Effector memory CD4-positive, alpha-beta T cell (primary cell): Measurements from ENCODE around the gene FAM162A.

Experiments
- DNase-seq, 3 donors: peaks; one replicate each; pipeline ENCODE4 v3.0.0-alpha.2; 2020
- H3K27ac ChIP-seq: 2 replicates; pipeline ENCODE4 v1.7.0; 2013; ENCODE audit warnings: mild to moderate bottlenecking, low read length, moderate library complexity; ENCODE audit not compliant: insufficient read depth, poor library complexity, severe bottlenecking
- H3K27me3 ChIP-seq: replicated peaks from 2 replicates; pipeline ENCODE4 v1.7.0; 2013; ENCODE audit warnings: mild to moderate bottlenecking, low read length; ENCODE audit not compliant: insufficient read depth, control insufficient read depth, poor library complexity, severe bottlenecking
- H3K36me3 ChIP-seq: 2 replicates; pipeline ENCODE4 v1.7.0; 2013; ENCODE audit warnings: mild to moderate bottlenecking, low read length, moderate library complexity; ENCODE audit not compliant: control insufficient read depth, insufficient read depth
- H3K4me1 ChIP-seq: 2 replicates; pipeline ENCODE4 v1.7.0; 2013; ENCODE audit warnings: low read length, mild to moderate bottlenecking; ENCODE audit not compliant: control insufficient read depth, insufficient read depth, poor library complexity, severe bottlenecking
- H3K4me3 ChIP-seq: 2 replicates; pipeline ENCODE4 v1.7.0; 2013; ENCODE audit warnings: low read length, low read depth, mild to moderate bottlenecking; ENCODE audit not compliant: insufficient read depth, poor library complexity, severe bottlenecking
- H3K9me3 ChIP-seq: 2 replicates; pipeline ENCODE4 v1.7.0; 2013; ENCODE audit warnings: mild to moderate bottlenecking, low read length, moderate library complexity; ENCODE audit not compliant: control insufficient read depth

FAM162A gene

DNA sequence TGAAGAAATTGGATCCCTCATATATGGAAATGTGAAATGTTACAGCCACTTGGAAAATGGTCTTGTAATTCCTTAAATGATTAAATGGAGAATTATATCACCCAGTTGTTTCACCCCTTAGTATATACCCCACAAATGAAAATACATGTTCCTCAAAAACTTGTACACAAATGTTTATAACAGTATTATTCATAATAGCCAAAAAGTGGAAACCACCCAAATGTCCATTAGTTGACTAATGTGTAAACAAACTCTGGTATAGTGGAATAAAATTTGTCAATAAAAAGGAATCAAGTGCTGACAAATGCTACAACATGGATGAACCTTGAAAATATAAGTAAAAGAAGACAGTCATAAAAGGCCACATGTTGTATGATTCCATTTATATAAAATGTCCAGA lies 12.5 kb downstream of the FAM162A start:
- no peaks in the 10 kb centered on the region for H3K27me3 ChIP-seq
- H3K36me3 ChIP-seq: no peaks in the 10 kb centered on the region
- H3K27ac ChIP-seq: no peak overlapping the region
- H3K4me3 ChIP-seq: no peak overlapping the region
- H3K9me3 ChIP-seq: no peaks in the 10 kb centered on the region
- no peaks in the 10 kb centered on the region for H3K4me1 ChIP-seq
- DNase-seq: no peak

DNA sequence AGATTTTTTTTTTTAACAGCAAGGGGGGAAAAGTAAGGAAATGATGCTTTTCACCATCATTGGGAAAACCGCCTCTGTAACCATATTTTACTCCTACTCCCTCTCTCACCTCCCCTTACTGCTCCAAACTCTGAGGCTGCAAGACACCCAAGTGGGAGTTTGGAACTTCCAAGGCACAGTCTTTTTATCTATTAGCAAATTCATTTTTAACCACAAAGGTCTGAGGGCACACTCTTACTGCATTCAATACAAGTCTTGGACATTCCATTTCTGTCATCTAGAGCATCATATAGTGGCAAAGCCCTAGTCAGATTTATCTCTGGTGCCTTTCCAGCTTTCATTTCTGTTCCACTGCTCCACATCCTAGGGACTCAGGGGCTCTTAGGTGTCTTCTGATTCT lies 13.2 kb downstream of the FAM162A start:
- no peak overlapping the region for H3K27ac ChIP-seq
- no peaks in the 10 kb centered on the region for H3K36me3 ChIP-seq
- no peak for DNase-seq
- no peaks in the 10 kb centered on the region for H3K27me3 ChIP-seq
- H3K9me3 ChIP-seq: no peaks in the 10 kb centered on the region
- no peak overlapping the region for H3K4me3 ChIP-seq
- H3K4me1 ChIP-seq: no peaks in the 10 kb centered on the region

DNA sequence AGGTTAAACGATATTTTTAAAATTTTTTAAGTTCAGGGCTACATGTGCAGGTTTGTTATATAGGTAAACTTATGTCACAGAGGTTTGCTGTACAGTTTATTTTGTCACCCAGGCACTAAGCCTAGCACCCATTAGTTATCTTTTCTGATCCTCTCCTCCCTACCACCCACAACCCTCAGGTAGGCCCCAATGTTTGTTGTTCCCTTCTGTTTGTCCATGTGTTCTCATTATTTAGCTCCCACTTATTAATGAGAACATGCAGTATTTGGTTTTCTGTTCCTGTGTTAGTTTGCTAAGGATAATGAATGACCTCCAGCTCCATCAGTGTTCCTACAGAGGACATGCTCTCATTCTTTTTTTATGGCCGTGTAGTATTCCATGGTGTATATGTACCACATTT lies 14.9 kb downstream of the FAM162A start:
- Histone ChIP-seq H3K27ac (no peak overlapping the region), H3K9me3 (no peaks in the 10 kb centered on the region), H3K4me3 (no peak overlapping the region), H3K27me3 (no peaks in the 10 kb centered on the region), H3K36me3 (peaks cover 7% of the 10 kb centered on the region), H3K4me1 (no peaks in the 10 kb centered on the region)
- no peak for DNase-seq

DNA sequence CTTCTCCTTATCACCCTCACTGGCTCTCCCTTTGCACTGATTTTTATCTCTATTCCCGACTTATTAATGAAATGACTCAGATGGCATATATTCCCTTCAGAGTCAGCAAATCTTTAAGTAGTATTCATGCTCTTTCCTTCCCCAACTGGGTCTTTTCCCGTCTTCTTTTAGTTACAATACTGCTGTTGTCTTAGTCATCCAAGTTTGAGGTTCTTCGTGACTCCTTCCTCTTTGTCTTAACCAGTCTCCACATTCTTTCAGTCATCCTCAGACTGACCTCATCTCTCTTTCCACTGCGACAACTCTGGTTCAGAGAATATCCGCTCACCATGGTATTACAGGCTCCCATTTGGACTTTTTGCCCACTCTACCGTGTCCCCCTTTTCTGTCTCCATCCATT lies 19.5 kb downstream of the FAM162A start:
- no peak overlapping the region for H3K27ac ChIP-seq
- peaks cover 49% of the 10 kb centered on the region for H3K36me3 ChIP-seq
- no peaks in the 10 kb centered on the region for H3K9me3 ChIP-seq
- no peaks in the 10 kb centered on the region for H3K27me3 ChIP-seq
- no peaks in the 10 kb centered on the region for H3K4me1 ChIP-seq
- DNase-seq: no peak
- no peak overlapping the region for H3K4me3 ChIP-seq

DNA sequence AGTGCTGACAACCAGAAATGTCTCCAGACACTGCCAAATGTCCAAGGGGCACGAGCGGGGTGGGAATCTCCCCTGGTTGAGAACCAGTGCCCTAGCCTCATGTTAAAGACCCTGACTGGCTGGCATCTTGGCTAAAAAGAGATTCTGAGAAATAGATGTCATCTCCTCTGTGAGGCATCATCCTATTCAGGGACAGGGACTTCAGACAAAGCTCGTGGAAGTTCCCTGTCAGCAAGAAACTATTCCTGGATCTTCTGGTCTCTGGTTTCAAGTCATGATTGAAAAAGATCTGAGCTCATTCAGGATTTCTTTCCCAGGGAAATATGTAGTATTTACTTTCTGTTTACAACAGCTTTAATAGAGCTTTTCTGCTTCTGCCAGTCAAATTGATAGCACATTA lies 21.0 kb downstream of the FAM162A start:
- no peak overlapping the region for H3K4me3 ChIP-seq
- DNase-seq: no peak
- no peak overlapping the region for H3K27ac ChIP-seq
- no peaks in the 10 kb centered on the region for H3K9me3 ChIP-seq
- peaks cover 59% of the 10 kb centered on the region for H3K36me3 ChIP-seq
- no peaks in the 10 kb centered on the region for H3K27me3 ChIP-seq
- no peaks in the 10 kb centered on the region for H3K4me1 ChIP-seq

DNA sequence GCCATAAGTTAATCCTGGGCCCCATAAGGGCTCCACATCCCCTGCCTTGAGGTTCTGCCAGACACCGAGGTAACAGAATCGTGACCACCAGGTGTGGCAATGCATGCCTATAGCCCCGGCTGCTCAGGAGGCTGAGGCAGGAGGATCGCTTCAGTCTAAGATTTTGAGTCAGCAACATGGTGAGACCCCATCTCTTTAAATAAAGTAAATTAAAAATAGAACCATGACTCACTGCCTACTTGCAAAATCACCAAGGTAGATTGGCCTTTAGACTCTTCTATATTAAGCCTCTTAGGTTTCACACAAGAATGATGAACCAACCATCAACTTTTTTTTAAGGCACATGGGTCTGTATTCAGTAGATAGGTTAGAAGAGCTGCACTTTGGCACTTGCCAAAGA lies 22.2 kb downstream of the FAM162A start:
- Histone ChIP-seq H3K27me3 (no peaks in the 10 kb centered on the region), H3K4me3 (no peak overlapping the region), H3K36me3 (peaks cover 59% of the 10 kb centered on the region), H3K27ac (no peak overlapping the region), H3K4me1 (no peaks in the 10 kb centered on the region), H3K9me3 (no peaks in the 10 kb centered on the region)
- no peak for DNase-seq

DNA sequence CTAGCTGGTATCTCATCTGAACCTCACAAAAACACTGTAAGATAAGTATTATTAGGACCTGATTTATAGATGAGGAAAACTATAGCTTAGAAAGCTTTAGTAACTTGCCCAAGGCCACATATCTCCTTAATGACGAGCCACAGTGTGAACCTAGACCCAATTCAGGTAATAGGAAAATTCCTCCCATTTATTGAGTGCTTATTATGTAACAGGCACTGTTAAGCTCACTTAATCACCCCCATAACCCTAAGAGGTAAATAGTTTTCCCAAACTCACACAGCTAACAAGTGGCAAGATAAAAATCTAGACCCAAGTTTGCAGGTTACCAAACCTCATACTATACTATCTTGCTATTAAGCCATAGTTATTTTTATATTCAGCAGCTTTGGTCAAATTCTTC lies 24.0 kb downstream of the FAM162A start:
- Histone ChIP-seq H3K4me3 (no peak overlapping the region), H3K27me3 (no peaks in the 10 kb centered on the region), H3K27ac (no peak overlapping the region), H3K36me3 (peaks cover 59% of the 10 kb centered on the region), H3K4me1 (no peaks in the 10 kb centered on the region), H3K9me3 (no peaks in the 10 kb centered on the region)
- no peak for DNase-seq

DNA sequence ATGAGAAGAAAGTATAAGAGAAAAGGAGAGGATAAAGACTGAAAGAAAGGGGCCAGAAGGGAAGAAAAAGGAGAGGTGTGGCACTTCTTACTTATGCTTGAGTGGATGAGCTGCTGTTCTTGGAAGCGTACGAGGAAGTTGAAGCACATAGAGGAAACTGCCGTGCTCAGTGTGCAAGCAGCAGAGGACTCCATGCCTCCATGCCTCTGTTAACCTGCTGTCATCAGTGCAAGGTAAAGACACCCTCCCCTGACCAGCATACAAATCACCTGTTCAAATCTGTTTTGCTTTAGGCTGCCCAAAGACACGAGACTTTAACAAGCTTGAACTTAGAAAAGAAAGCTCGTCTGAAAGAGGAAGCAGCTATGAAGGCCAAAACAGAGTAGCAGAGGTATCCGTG lies 25.5 kb downstream of the FAM162A start:
- Histone ChIP-seq H3K27me3 (no peaks in the 10 kb centered on the region), H3K27ac (no peak overlapping the region), H3K4me1 (no peaks in the 10 kb centered on the region), H3K4me3 (no peak overlapping the region), H3K36me3 (peaks cover 50% of the 10 kb centered on the region), H3K9me3 (no peaks in the 10 kb centered on the region)
- no peak for DNase-seq

DNA sequence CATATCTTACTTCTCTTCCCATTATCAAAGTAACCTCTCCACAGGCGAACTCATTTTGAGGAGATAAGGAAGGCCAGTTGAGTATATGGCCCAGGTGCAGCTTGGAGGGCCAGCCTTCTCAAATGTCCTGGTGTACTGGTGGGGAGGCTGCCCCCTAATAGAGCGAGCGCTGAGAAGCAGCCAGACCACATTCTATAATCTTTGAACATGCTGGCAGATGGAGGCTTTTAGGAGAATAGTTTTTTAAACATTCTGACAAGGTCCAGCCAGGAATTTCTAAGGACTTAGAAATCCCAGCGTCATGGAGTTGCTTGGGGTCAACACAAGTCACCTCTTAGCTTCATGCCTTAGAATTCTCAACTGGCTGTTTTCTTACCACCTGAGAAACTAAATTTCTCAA lies 26.1 kb downstream of the FAM162A start:
- Histone ChIP-seq H3K27ac (no peak overlapping the region), H3K9me3 (no peaks in the 10 kb centered on the region), H3K27me3 (no peaks in the 10 kb centered on the region), H3K4me1 (peaks cover 4% of the 10 kb centered on the region), H3K36me3 (peaks cover 44% of the 10 kb centered on the region), H3K4me3 (no peak overlapping the region)
- no peak for DNase-seq

DNA sequence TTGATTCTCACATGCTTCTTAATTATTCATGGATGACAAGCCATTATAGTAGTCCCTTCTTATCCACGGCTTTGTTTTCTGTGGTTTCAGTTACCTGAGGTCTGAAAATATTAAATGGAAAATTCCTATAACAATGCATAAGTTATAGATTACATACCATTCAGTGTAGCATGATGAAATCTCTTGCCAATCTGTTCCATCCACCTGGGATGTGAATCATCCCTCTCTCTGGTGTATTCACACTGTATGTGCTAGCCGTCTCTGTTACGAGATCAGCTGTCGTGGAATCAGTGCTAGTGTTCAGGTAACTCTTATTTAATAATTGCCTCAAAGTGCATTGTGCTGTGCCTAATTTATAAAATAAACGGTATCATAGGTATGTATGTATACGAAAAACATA lies 26.7 kb downstream of the FAM162A start:
- no peak for DNase-seq
- Histone ChIP-seq H3K4me1 (peaks cover 8% of the 10 kb centered on the region), H3K27me3 (no peaks in the 10 kb centered on the region), H3K27ac (no peak overlapping the region), H3K4me3 (no peak overlapping the region), H3K9me3 (no peaks in the 10 kb centered on the region), H3K36me3 (peaks cover 39% of the 10 kb centered on the region)

DNA sequence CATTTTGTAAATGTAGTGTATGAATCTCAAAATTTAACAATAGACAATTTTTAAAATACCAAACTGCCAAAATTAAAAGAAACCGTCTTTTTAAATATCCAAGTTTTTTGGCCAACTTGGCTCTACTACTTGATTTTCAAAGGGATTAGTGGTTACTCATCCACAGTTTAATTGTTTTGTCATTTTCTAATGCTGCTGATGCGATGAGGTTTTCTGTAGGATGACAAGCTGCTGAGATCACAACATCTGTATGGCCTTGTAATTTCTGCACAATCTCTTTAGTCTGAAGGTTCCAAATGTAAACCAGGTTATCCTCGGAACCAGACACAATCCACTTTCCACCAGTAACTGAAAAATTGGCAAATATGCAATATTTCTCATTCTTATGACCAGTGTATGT lies 30.4 kb downstream of the FAM162A start:
- H3K36me3 ChIP-seq: peaks cover 5% of the 10 kb centered on the region
- peak overlapping the region; percentile 4 for H3K27ac ChIP-seq
- H3K4me3 ChIP-seq: no peak overlapping the region
- DNase-seq: no peak
- peaks cover 13% of the 10 kb centered on the region for H3K4me1 ChIP-seq
- H3K9me3 ChIP-seq: no peaks in the 10 kb centered on the region
- H3K27me3 ChIP-seq: no peaks in the 10 kb centered on the region
